Neural cell (in vitro differentiated cells): Measurements from ENCODE around the gene PPP2R5A.

Source experiments
- CTCF ChIP-seq: fragments of 450-650 bp; IDR thresholded peaks from 2 replicates; pipeline ENCODE4 v1.5.1; 2014; ENCODE audit warnings: antibody characterized with exemption, mild to moderate bottlenecking, moderate library complexity; ENCODE audit not compliant: poor library complexity, severe bottlenecking
- EP300 ChIP-seq: fragments of 450-650 bp; conservative IDR thresholded peaks from 2 replicates; pipeline ENCODE4 v1.6.1; 2014; ENCODE audit warnings: antibody characterized with exemption, mild to moderate bottlenecking, moderate library complexity; ENCODE audit not compliant: poor library complexity, severe bottlenecking
- EZH2 ChIP-seq: fragments of 200-600, 300-800 bp; shearing (Covaris generic), sonication (generic); IDR thresholded peaks from 2 replicates; pipeline ENCODE4 v1.6.1; 2014; ENCODE audit warnings: antibody characterized with exemption, low read length, borderline replicate concordance, mild to moderate bottlenecking; ENCODE audit not compliant: insufficient read depth, poor library complexity, severe bottlenecking
- MXI1 ChIP-seq: fragments of 450-650 bp; conservative IDR thresholded peaks from 2 replicates; pipeline ENCODE4 v1.6.1; 2014; ENCODE audit warnings: antibody characterized with exemption, mild to moderate bottlenecking; ENCODE audit not compliant: poor library complexity, severe bottlenecking

- TF ChIP-seq CTCF = no peak
- TF ChIP-seq EP300 = no peak
- no peak for TF ChIP-seq EZH2
- TF ChIP-seq MXI1 = no peak
Measured at GRCh38 chr1:212326541-212326940, 41.3 kb downstream of the PPP2R5A start.
